SK-N-SH treated with all-trans-retinoic acid at 6 μM for 48 hours (cell line): ENCODE measurements around the gene LY6G5B.

ENCODE experiments used
- CSDC2 ChIP-seq: fragments of 250-450 bp; sonication (Bioruptor Pico); IDR thresholded peaks from 2 replicates; pipeline ENCODE4 v1.5.0; 2020; ENCODE audit warnings: mild to moderate bottlenecking, moderate library complexity
- GLIS3 ChIP-seq: fragments of 250-450 bp; sonication (Bioruptor Pico); IDR thresholded peaks from 2 replicates; pipeline ENCODE4 v1.5.0; 2020; ENCODE audit warnings: mild to moderate bottlenecking, moderate library complexity
- RARB ChIP-seq: fragments of 250-450 bp; sonication (Bioruptor Pico); IDR thresholded peaks from 2 replicates; pipeline ENCODE4 v1.8.0; 2021; ENCODE audit warnings: mild to moderate bottlenecking, moderate library complexity
- SNAI2 ChIP-seq: fragments of 250-450 bp; sonication (Bioruptor Pico); IDR thresholded peaks from 2 replicates; pipeline ENCODE4 v1.5.0; 2020; ENCODE audit warnings: mild to moderate bottlenecking, moderate library complexity
- ZFP3 ChIP-seq: fragments of 250-450 bp; sonication (Bioruptor Pico); IDR thresholded peaks from 2 replicates; pipeline ENCODE4 v1.5.0; 2020; ENCODE audit warnings: mild to moderate bottlenecking, moderate library complexity
- ZFP30 ChIP-seq: fragments of 450-650 bp; formaldehyde crosslinking; IDR thresholded peaks from 2 replicates; pipeline ENCODE4 v1.5.0; 2022; ENCODE audit warnings: mild to moderate bottlenecking, moderate library complexity
- ZNF70 ChIP-seq: fragments of 450-650 bp; formaldehyde crosslinking; IDR thresholded peaks from 2 replicates; pipeline ENCODE4 v1.5.0; 2020; ENCODE audit warnings: mild to moderate bottlenecking, moderate library complexity
- TF ChIP-seq, protein P1 (sequence below): fragments of 250-450 bp; sonication (Bioruptor Pico); IDR thresholded peaks from 2 replicates; pipeline ENCODE4 v1.8.0; 2021; ENCODE audit warnings: low read depth, mild to moderate bottlenecking, moderate library complexity, borderline replicate concordance
- TF ChIP-seq, protein P2 (sequence below): fragments of 250-450 bp; sonication (Bioruptor Pico); IDR thresholded peaks from 2 replicates; pipeline ENCODE4 v1.5.0; 2020; ENCODE audit warnings: mild to moderate bottlenecking, moderate library complexity

DNA sequence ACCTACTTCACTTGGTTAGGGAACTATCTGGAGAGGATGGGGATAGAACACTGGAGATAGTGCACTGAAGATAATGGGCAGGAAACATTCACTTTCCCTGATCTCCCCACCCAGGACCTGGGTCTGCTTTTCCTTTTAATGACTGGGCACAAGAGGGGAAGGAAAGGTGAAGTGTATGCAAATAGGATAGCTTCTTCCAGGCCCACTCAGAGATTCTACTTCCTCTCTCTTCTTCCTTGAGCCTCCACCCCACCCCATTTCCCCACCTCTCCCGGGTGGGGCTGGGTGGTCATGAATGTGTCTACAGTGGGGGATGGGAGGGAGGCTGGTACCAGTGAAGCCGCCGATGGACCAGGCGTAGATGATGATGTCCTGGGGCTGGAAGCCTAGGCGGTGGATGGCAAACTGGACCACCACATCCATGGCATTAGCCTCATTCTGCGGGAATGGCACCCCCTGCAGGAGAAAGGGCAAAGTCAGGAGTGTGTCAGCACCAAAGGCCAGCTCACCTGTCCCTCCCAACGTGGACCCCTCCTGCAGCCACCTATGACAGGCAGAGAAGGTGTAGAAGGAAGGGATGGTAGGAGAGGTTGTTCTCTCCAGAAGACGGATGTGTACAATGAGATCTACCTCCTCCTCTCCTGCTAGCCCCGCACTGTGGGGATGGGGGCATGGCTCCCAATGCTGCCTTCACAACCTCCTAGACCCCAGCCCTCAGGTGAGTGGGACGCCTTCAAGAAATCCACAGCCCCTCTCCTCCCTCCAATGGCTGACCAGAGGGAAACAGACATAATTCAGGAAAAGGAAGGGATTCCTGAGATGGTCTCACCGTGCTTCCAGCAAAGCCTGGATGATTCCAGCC lies 19.7 kb downstream of the LY6G5B start:
- TF ChIP-seq ZNF70 (CRISPR knock-in tag) (no peak), GLIS3 (no peak), ZFP3 (CRISPR knock-in tag) (no peak), ZFP30 (CRISPR knock-in tag) (no peak), CSDC2 (CRISPR knock-in tag) (no peak), SNAI2 (CRISPR knock-in tag) (no peak), RARB (CRISPR knock-in tag) (no peak)
- TF ChIP-seq, protein P1, sequence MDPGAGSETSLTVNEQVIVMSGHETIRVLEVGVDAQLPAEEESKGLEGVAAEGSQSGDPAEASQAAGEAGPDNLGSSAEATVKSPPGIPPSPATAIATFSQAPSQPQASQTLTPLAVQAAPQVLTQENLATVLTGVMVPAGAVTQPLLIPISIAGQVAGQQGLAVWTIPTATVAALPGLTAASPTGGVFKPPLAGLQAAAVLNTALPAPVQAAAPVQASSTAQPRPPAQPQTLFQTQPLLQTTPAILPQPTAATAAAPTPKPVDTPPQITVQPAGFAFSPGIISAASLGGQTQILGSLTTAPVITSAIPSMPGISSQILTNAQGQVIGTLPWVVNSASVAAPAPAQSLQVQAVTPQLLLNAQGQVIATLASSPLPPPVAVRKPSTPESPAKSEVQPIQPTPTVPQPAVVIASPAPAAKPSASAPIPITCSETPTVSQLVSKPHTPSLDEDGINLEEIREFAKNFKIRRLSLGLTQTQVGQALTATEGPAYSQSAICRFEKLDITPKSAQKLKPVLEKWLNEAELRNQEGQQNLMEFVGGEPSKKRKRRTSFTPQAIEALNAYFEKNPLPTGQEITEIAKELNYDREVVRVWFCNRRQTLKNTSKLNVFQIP (CRISPR knock-in tag): no peak
- TF ChIP-seq, protein P2, sequence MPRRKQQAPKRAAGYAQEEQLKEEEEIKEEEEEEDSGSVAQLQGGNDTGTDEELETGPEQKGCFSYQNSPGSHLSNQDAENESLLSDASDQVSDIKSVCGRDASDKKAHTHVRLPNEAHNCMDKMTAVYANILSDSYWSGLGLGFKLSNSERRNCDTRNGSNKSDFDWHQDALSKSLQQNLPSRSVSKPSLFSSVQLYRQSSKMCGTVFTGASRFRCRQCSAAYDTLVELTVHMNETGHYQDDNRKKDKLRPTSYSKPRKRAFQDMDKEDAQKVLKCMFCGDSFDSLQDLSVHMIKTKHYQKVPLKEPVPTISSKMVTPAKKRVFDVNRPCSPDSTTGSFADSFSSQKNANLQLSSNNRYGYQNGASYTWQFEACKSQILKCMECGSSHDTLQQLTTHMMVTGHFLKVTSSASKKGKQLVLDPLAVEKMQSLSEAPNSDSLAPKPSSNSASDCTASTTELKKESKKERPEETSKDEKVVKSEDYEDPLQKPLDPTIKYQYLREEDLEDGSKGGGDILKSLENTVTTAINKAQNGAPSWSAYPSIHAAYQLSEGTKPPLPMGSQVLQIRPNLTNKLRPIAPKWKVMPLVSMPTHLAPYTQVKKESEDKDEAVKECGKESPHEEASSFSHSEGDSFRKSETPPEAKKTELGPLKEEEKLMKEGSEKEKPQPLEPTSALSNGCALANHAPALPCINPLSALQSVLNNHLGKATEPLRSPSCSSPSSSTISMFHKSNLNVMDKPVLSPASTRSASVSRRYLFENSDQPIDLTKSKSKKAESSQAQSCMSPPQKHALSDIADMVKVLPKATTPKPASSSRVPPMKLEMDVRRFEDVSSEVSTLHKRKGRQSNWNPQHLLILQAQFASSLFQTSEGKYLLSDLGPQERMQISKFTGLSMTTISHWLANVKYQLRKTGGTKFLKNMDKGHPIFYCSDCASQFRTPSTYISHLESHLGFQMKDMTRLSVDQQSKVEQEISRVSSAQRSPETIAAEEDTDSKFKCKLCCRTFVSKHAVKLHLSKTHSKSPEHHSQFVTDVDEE (CRISPR knock-in tag): no peak
